Gastroesophageal sphincter (tissue), 3 donors: ENCODE measurements around the gene GFRA3.

Experiments used
- EP300 ChIP-seq: sonication (generic); formaldehyde crosslinking; IDR thresholded peaks from one replicate; pipeline ENCODE4 v1.6.1; 2017; ENCODE audit warnings: antibody characterized with exemption, mild to moderate bottlenecking
- POLR2A ChIP-seq, 2 donors: fragments of 450-650 bp; IDR thresholded peaks; one replicate each; pipeline ENCODE4 v1.6.1; 2017; ENCODE audit warnings: antibody characterized with exemption in 2 of 2, mild to moderate bottlenecking in 2 of 2, moderate library complexity in 1 of 2
- TF ChIP-seq, protein P1 (sequence below), 4 experiments: fragments of 200-600 bp in 2 of 4; fragments of 450-650 bp in 2 of 4; sonication (generic) in 1 of 4; IDR thresholded peaks; one replicate each; pipeline ENCODE4 v1.5.1; 2017 to 2019; ENCODE audit warnings: antibody characterized with exemption in 4 of 4, mild to moderate bottlenecking in 2 of 4, moderate library complexity in 2 of 4

DNA sequence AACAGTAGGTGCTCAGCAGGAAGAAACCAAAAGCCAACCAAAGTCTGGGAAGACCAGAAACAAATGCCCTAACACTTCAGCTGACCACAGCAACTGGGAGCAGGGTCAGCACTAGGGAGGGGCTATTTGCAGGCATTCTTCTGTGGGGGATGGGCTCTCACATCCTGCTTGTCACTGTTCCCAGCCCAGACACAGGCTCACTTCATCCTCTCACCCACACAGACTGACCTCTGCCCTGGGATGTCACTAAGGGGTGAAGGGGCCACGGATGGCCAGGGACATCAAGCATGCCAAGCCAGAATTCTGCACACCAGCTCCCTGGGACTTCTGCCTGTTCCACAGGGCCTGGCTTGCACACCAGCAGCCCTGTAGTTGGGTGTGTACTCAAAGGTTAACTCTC, 28.7 kb downstream of the GFRA3 start:
- TF ChIP-seq, protein P1, sequence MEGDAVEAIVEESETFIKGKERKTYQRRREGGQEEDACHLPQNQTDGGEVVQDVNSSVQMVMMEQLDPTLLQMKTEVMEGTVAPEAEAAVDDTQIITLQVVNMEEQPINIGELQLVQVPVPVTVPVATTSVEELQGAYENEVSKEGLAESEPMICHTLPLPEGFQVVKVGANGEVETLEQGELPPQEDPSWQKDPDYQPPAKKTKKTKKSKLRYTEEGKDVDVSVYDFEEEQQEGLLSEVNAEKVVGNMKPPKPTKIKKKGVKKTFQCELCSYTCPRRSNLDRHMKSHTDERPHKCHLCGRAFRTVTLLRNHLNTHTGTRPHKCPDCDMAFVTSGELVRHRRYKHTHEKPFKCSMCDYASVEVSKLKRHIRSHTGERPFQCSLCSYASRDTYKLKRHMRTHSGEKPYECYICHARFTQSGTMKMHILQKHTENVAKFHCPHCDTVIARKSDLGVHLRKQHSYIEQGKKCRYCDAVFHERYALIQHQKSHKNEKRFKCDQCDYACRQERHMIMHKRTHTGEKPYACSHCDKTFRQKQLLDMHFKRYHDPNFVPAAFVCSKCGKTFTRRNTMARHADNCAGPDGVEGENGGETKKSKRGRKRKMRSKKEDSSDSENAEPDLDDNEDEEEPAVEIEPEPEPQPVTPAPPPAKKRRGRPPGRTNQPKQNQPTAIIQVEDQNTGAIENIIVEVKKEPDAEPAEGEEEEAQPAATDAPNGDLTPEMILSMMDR (IDR thresholded peaks at IDR 0.05), result no peak
- TF ChIP-seq EP300, result no peak
- TF ChIP-seq POLR2A (IDR thresholded peaks at IDR 0.05), result no peak
